Fibroblast of lung (primary cell): ENCODE results near the gene RITA1.

Source experiments
- EZH2 ChIP-seq: IDR thresholded peaks from 2 replicates; pipeline ENCODE4 v1.5.1; 2012; ENCODE audit warnings: low read length, control low read depth, mild to moderate bottlenecking; ENCODE audit errors: missing control alignments
- TF ChIP-seq, protein P1 (sequence below), 2 donors: IDR thresholded peaks in 1 of 2; conservative IDR thresholded peaks in 1 of 2; 1 replicate in 1 of 2; 2 replicates in 1 of 2; pipeline ENCODE4 v1.5.1; 2011 to 2012; ENCODE audit warnings: low read length in 2 of 2, control low read depth in 1 of 2, inconsistent platforms in 1 of 2, low read depth in 1 of 2, mild to moderate bottlenecking in 1 of 2

DNA sequence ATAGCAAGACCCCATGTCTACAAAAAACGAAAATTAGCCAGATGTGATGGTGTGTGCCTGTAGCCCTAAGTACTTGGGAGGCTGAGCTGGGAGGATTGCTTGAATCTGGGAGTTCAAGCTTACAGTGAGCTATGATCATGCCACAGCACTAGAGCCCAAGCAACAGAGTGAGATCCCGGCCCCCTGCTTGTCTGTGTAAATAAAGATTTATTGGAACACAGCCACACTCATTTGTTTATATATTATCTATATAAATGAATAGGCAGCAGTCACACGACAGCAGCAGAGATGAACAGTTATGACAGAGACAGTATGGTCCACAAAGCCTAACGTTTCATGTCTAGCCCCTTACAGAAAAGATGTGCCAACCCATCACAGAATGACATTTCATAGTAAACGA, 15.1 kb upstream of the RITA1 start:
- TF ChIP-seq, protein P1, sequence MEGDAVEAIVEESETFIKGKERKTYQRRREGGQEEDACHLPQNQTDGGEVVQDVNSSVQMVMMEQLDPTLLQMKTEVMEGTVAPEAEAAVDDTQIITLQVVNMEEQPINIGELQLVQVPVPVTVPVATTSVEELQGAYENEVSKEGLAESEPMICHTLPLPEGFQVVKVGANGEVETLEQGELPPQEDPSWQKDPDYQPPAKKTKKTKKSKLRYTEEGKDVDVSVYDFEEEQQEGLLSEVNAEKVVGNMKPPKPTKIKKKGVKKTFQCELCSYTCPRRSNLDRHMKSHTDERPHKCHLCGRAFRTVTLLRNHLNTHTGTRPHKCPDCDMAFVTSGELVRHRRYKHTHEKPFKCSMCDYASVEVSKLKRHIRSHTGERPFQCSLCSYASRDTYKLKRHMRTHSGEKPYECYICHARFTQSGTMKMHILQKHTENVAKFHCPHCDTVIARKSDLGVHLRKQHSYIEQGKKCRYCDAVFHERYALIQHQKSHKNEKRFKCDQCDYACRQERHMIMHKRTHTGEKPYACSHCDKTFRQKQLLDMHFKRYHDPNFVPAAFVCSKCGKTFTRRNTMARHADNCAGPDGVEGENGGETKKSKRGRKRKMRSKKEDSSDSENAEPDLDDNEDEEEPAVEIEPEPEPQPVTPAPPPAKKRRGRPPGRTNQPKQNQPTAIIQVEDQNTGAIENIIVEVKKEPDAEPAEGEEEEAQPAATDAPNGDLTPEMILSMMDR (conservative IDR thresholded peaks at IDR 0.05 in 1 of 2, IDR thresholded peaks at IDR 0.05 in 1 of 2; ENCODE audit: low read depth in 1 of 2, low read length in 2 of 2) = no peak
- no peak for TF ChIP-seq EZH2
